K562 (cell line): ENCODE measurements around the gene TFB2M. TPM values are rescaled to one million over a fixed set of nuclear protein-coding genes. Genes with fewer than 3 reads are reported as not detected.

Experiments used
- ETV5 ChIP-seq: sonication (generic); formaldehyde crosslinking; IDR thresholded peaks from 2 replicates; pipeline ENCODE4 v1.4.0; 2020; ENCODE audit warnings: low read depth, mild to moderate bottlenecking, missing genetic modification reagents
- PML ChIP-seq: IDR thresholded peaks from 2 replicates; pipeline ENCODE4 v1.6.1; 2012; ENCODE audit warnings: low read length, inconsistent platforms
- TEAD4 ChIP-seq, 2 experiments: sonication (generic) in 1 of 2; formaldehyde crosslinking in 1 of 2; IDR thresholded peaks; 2 replicates each; pipeline versions ENCODE4 v1.6.1 to v1.8.0; 2012 to 2022; ENCODE audit warnings: borderline replicate concordance in 1 of 2, inconsistent platforms in 1 of 2, low read length in 1 of 2, mild to moderate bottlenecking in 1 of 2, missing genetic modification reagents in 1 of 2
- ZNF274 ChIP-seq: IDR thresholded peaks from 2 replicates; pipeline ENCODE4 v1.6.1; 2011; ENCODE audit warnings: low read depth, mild to moderate bottlenecking, low read length, moderate library complexity, borderline replicate concordance
- polyA plus RNA-seq, 8 experiments: library from polyadenylated mRNA; depleted of rRNA in 4 of 8; stranded (reverse) in 5 of 8; unstranded in 3 of 8; fragments of >200 nt; fragmentation: Nextera tagmentation in 2 of 8; fragmentation: Illumina TruSeq in 1 of 8; extraction: Ambion mirVana in 2 of 8; extraction: Trizol in 1 of 8; gene quantifications; 2 replicates each; pipeline versions ENCODE4 v1.2.1 to v1.2.3, GENCODE V29; 2011 to 2014; ENCODE audit warnings: inconsistent platforms in 1 of 8, missing spikeins in 1 of 8
- total RNA-seq, 7 experiments: library from RNA; depleted of rRNA in 6 of 7; stranded (reverse); fragments of >200 nt in 6 of 7; fragmentation: Illumina TruSeq in 2 of 7; extraction: Trizol in 2 of 7; gene quantifications; 2 replicates each; pipeline versions ENCODE4 v1.2.1 to v1.2.3, GENCODE V29; 2011 to 2021; ENCODE audit warnings: low replicate concordance in 1 of 7
- TF ChIP-seq, protein P1 (sequence below): fragments of 200-600 bp; sonication (generic); IDR thresholded peaks from one replicate; pipeline ENCODE4 v1.6.1; 2012; ENCODE audit warnings: mild to moderate bottlenecking, low read depth, low read length, inconsistent platforms
- TF ChIP-seq, protein P2 (sequence below), 3 experiments: fragments of 200-800 bp in 1 of 3; fragments of 250-450 bp in 1 of 3; fragments of 450-650 bp in 1 of 3; sonication (Bioruptor Pico) in 1 of 3; sonication (Bioruptor generic) in 1 of 3; formaldehyde crosslinking in 1 of 3; IDR thresholded peaks; 2 replicates each; pipeline versions ENCODE4 v1.6.1 to v1.8.0; 2016 to 2022; ENCODE audit warnings: mild to moderate bottlenecking in 2 of 3, missing genetic modification characterization in 2 of 3, missing compliant biosample characterization in 1 of 3, moderate library complexity in 1 of 3
- TF ChIP-seq, protein P3 (sequence below), 2 experiments: fragments of 450-650 bp in 1 of 2; IDR thresholded peaks; 2 replicates each; pipeline ENCODE4 v1.6.1; 2011 to 2017; ENCODE audit warnings: low read depth in 2 of 2, antibody characterized with exemption in 1 of 2, borderline replicate concordance in 1 of 2, low read length in 1 of 2, mild to moderate bottlenecking in 1 of 2, mixed read lengths in 1 of 2; ENCODE audit not compliant: control insufficient read depth in 1 of 2

TFB2M gene
- total and polyA plus RNA-seq, 9 of the 15 experiments (the other 6 are each of a cell fraction or from before 2014, with no cell fraction given) = 55.1 to 162 (median 70.6) TPM

DNA sequence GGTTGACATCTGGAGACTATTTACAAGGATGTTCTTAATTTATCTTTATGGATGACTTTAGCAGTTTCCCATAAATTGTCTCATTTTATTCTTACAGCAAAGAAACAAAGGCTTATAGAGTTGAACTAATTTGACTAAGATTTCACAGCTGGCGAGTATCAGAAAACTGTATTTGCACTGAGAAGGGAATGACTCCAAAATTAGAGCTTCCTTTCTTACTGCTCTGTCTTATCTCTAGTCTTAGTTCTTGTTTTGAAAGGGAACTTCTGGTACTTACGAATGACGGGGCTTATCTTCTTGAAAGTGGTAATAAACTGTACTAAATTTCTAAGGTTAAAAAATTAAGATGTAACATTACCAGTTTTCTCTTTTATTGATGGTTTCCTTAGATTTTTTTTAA, 13.8 kb upstream of the TFB2M start (continued):
- TF ChIP-seq, protein P1, sequence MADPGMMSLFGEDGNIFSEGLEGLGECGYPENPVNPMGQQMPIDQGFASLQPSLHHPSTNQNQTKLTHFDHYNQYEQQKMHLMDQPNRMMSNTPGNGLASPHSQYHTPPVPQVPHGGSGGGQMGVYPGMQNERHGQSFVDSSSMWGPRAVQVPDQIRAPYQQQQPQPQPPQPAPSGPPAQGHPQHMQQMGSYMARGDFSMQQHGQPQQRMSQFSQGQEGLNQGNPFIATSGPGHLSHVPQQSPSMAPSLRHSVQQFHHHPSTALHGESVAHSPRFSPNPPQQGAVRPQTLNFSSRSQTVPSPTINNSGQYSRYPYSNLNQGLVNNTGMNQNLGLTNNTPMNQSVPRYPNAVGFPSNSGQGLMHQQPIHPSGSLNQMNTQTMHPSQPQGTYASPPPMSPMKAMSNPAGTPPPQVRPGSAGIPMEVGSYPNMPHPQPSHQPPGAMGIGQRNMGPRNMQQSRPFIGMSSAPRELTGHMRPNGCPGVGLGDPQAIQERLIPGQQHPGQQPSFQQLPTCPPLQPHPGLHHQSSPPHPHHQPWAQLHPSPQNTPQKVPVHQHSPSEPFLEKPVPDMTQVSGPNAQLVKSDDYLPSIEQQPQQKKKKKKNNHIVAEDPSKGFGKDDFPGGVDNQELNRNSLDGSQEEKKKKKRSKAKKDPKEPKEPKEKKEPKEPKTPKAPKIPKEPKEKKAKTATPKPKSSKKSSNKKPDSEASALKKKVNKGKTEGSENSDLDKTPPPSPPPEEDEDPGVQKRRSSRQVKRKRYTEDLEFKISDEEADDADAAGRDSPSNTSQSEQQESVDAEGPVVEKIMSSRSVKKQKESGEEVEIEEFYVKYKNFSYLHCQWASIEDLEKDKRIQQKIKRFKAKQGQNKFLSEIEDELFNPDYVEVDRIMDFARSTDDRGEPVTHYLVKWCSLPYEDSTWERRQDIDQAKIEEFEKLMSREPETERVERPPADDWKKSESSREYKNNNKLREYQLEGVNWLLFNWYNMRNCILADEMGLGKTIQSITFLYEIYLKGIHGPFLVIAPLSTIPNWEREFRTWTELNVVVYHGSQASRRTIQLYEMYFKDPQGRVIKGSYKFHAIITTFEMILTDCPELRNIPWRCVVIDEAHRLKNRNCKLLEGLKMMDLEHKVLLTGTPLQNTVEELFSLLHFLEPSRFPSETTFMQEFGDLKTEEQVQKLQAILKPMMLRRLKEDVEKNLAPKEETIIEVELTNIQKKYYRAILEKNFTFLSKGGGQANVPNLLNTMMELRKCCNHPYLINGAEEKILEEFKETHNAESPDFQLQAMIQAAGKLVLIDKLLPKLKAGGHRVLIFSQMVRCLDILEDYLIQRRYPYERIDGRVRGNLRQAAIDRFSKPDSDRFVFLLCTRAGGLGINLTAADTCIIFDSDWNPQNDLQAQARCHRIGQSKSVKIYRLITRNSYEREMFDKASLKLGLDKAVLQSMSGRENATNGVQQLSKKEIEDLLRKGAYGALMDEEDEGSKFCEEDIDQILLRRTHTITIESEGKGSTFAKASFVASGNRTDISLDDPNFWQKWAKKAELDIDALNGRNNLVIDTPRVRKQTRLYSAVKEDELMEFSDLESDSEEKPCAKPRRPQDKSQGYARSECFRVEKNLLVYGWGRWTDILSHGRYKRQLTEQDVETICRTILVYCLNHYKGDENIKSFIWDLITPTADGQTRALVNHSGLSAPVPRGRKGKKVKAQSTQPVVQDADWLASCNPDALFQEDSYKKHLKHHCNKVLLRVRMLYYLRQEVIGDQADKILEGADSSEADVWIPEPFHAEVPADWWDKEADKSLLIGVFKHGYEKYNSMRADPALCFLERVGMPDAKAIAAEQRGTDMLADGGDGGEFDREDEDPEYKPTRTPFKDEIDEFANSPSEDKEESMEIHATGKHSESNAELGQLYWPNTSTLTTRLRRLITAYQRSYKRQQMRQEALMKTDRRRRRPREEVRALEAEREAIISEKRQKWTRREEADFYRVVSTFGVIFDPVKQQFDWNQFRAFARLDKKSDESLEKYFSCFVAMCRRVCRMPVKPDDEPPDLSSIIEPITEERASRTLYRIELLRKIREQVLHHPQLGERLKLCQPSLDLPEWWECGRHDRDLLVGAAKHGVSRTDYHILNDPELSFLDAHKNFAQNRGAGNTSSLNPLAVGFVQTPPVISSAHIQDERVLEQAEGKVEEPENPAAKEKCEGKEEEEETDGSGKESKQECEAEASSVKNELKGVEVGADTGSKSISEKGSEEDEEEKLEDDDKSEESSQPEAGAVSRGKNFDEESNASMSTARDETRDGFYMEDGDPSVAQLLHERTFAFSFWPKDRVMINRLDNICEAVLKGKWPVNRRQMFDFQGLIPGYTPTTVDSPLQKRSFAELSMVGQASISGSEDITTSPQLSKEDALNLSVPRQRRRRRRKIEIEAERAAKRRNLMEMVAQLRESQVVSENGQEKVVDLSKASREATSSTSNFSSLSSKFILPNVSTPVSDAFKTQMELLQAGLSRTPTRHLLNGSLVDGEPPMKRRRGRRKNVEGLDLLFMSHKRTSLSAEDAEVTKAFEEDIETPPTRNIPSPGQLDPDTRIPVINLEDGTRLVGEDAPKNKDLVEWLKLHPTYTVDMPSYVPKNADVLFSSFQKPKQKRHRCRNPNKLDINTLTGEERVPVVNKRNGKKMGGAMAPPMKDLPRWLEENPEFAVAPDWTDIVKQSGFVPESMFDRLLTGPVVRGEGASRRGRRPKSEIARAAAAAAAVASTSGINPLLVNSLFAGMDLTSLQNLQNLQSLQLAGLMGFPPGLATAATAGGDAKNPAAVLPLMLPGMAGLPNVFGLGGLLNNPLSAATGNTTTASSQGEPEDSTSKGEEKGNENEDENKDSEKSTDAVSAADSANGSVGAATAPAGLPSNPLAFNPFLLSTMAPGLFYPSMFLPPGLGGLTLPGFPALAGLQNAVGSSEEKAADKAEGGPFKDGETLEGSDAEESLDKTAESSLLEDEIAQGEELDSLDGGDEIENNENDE = no peak
- TF ChIP-seq, protein P2, sequence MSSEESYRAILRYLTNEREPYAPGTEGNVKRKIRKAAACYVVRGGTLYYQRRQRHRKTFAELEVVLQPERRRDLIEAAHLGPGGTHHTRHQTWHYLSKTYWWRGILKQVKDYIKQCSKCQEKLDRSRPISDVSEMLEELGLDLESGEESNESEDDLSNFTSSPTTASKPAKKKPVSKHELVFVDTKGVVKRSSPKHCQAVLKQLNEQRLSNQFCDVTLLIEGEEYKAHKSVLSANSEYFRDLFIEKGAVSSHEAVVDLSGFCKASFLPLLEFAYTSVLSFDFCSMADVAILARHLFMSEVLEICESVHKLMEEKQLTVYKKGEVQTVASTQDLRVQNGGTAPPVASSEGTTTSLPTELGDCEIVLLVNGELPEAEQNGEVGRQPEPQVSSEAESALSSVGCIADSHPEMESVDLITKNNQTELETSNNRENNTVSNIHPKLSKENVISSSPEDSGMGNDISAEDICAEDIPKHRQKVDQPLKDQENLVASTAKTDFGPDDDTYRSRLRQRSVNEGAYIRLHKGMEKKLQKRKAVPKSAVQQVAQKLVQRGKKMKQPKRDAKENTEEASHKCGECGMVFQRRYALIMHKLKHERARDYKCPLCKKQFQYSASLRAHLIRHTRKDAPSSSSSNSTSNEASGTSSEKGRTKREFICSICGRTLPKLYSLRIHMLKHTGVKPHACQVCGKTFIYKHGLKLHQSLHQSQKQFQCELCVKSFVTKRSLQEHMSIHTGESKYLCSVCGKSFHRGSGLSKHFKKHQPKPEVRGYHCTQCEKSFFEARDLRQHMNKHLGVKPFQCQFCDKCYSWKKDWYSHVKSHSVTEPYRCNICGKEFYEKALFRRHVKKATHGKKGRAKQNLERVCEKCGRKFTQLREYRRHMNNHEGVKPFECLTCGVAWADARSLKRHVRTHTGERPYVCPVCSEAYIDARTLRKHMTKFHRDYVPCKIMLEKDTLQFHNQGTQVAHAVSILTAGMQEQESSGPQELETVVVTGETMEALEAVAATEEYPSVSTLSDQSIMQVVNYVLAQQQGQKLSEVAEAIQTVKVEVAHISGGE (CRISPR knock-in tag; IDR thresholded peaks at IDR 0.05) = peak in 1 of 3 experiments; percentile 31; a peak in 1 of 6 replicates
- TF ChIP-seq ZNF274 = no peak
- TF ChIP-seq, protein P3, sequence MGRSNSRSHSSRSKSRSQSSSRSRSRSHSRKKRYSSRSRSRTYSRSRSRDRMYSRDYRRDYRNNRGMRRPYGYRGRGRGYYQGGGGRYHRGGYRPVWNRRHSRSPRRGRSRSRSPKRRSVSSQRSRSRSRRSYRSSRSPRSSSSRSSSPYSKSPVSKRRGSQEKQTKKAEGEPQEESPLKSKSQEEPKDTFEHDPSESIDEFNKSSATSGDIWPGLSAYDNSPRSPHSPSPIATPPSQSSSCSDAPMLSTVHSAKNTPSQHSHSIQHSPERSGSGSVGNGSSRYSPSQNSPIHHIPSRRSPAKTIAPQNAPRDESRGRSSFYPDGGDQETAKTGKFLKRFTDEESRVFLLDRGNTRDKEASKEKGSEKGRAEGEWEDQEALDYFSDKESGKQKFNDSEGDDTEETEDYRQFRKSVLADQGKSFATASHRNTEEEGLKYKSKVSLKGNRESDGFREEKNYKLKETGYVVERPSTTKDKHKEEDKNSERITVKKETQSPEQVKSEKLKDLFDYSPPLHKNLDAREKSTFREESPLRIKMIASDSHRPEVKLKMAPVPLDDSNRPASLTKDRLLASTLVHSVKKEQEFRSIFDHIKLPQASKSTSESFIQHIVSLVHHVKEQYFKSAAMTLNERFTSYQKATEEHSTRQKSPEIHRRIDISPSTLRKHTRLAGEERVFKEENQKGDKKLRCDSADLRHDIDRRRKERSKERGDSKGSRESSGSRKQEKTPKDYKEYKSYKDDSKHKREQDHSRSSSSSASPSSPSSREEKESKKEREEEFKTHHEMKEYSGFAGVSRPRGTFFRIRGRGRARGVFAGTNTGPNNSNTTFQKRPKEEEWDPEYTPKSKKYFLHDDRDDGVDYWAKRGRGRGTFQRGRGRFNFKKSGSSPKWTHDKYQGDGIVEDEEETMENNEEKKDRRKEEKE (IDR thresholded peaks at IDR 0.05; ENCODE audit: borderline replicate concordance in 1 of 2, control insufficient read depth in 1 of 2, low read depth in 2 of 2, low read length in 1 of 2) = no peak
- TF ChIP-seq PML = peak; percentile 28; the same call in 1 of the 2 replicates
- no peak for TF ChIP-seq ETV5 (CRISPR knock-in tag)
- TF ChIP-seq TEAD4 (IDR thresholded peaks at IDR 0.05; ENCODE audit: low read length) = peak; percentile 53; the same call in 1 of the 2 replicates
- no peak for TF ChIP-seq TEAD4 (CRISPR knock-in tag; IDR thresholded peaks at IDR 0.05; ENCODE audit: borderline replicate concordance)
